ENCODE results near the gene SPOCK1.

The SPOCK1 gene

DNA sequence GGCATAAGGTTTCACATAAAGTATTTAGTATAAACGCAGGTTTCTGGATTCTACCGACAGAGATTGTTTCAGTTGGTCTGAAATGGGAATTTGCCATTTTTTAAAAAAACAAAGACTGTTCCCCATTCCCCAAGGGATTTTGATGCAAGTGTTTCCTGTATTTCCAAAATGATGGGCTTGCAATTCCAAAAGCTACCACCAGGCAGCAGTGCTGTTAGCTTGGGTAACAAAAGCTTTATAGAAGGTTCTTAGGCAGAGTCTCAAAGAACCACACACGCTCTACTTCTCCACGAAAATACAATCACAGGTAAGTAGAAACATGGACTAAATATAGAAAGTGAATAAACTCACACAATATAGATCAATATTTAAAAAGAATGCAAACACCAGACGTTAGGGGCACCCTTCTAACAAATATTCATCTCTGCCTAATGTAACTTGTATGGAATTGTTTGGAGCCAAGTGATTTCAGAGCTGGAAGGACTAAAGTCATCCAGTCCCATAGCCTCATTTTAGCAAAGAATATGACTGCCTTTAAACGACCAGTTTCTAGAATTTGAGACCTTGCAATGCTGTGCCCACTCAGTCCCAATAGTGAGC is 154.3 kb downstream of the SPOCK1 start:
- no peaks in the 10 kb centered on the region for H3K36me3 Mint-ChIP-seq (ENCODE audit: low read depth)
- no peaks in the 10 kb centered on the region for H3K9me3 Mint-ChIP-seq
- TF ChIP-seq CTCF (IDR thresholded peaks at IDR 0.05) = peak; percentile 88
- H3K4me3 Mint-ChIP-seq = no peak overlapping the region
- DNase-seq = peak; percentile 56
- H3K4me1 Mint-ChIP-seq = no peaks in the 10 kb centered on the region
- peaks cover 20% of the 10 kb centered on the region for H3K27me3 Mint-ChIP-seq (ENCODE audit: low read depth, poor library complexity)
- no peak overlapping the region for H3K27ac Mint-ChIP-seq

DNA sequence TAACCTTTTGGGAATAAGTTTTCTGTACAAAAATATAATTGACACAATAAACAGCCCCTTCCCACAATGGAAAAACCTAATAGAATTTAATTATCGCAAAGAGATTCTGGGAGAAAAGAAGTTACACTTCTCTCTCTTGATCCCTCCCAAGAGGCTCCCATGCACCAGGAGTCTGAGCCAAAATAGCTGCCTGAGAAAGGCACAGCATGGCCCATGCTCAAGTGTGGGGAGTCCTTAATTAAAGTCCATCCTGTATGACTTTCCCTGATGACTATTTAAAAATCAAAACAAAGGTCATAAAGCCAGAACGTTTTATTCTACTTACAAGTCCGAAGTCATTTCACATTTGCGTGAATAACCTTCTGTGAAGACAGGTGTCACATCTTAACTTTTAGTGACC is 155.1 kb downstream of the SPOCK1 start:
- Mint-ChIP-seq H3K36me3 (ENCODE audit: low read depth) (no peaks in the 10 kb centered on the region), H3K4me1 (no peaks in the 10 kb centered on the region), H3K9me3 (no peaks in the 10 kb centered on the region), H3K27ac (no peak overlapping the region), H3K4me3 (no peak overlapping the region), H3K27me3 (ENCODE audit: low read depth, poor library complexity) (peaks cover 16% of the 10 kb centered on the region)
- TF ChIP-seq CTCF (IDR thresholded peaks at IDR 0.05) = no peak
- DNase-seq = no peak

- Mint-ChIP-seq H3K4me3 (no peak overlapping the region), H3K9me3 (no peaks in the 10 kb centered on the region), H3K27ac (no peak overlapping the region), H3K27me3 (ENCODE audit: low read depth, poor library complexity) (peaks cover 16% of the 10 kb centered on the region), H3K36me3 (ENCODE audit: low read depth) (no peaks in the 10 kb centered on the region), H3K4me1 (no peaks in the 10 kb centered on the region)
- no peak for TF ChIP-seq CTCF (IDR thresholded peaks at IDR 0.05)
- DNase-seq = no peak
Observed at GRCh38 chr5:137342764-137343163, 156.4 kb downstream of the SPOCK1 start.

DNA sequence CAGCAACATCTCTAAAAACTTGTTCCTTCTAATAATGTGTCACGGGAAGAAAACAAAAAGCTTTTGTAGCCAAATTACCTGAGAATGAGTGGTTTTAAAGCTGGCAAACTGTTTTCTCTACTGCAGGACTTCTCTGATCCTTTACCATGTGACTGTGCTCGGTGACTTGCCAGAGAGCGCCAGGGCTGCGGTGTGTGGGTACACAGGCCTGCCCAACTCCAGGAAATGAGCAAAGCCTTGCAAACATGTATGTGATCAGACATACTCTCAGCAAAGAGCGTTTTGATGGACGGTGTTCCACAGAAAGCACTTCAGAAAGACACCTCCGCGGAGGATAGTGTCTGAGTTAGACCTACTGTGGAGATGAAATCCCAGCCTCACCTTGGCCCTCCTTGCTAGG is 157.3 kb downstream of the SPOCK1 start:
- no peak for DNase-seq
- H3K9me3 Mint-ChIP-seq = no peaks in the 10 kb centered on the region
- H3K36me3 Mint-ChIP-seq (ENCODE audit: low read depth) = no peaks in the 10 kb centered on the region
- no peak overlapping the region for H3K4me3 Mint-ChIP-seq
- TF ChIP-seq CTCF (IDR thresholded peaks at IDR 0.05) = no peak
- H3K27me3 Mint-ChIP-seq (ENCODE audit: low read depth, poor library complexity) = peaks cover 16% of the 10 kb centered on the region
- no peaks in the 10 kb centered on the region for H3K4me1 Mint-ChIP-seq
- H3K27ac Mint-ChIP-seq = no peak overlapping the region

GRCh38 chr5:137340881-137341280 is 158.2 kb downstream of the SPOCK1 start:
- H3K27me3 Mint-ChIP-seq (ENCODE audit: low read depth, poor library complexity) = peaks cover 18% of the 10 kb centered on the region
- no peaks in the 10 kb centered on the region for H3K4me1 Mint-ChIP-seq
- no peak overlapping the region for H3K27ac Mint-ChIP-seq
- no peak overlapping the region for H3K4me3 Mint-ChIP-seq
- TF ChIP-seq CTCF (IDR thresholded peaks at IDR 0.05) = no peak
- no peaks in the 10 kb centered on the region for H3K36me3 Mint-ChIP-seq (ENCODE audit: low read depth)
- H3K9me3 Mint-ChIP-seq = no peaks in the 10 kb centered on the region
- DNase-seq = no peak

DNA sequence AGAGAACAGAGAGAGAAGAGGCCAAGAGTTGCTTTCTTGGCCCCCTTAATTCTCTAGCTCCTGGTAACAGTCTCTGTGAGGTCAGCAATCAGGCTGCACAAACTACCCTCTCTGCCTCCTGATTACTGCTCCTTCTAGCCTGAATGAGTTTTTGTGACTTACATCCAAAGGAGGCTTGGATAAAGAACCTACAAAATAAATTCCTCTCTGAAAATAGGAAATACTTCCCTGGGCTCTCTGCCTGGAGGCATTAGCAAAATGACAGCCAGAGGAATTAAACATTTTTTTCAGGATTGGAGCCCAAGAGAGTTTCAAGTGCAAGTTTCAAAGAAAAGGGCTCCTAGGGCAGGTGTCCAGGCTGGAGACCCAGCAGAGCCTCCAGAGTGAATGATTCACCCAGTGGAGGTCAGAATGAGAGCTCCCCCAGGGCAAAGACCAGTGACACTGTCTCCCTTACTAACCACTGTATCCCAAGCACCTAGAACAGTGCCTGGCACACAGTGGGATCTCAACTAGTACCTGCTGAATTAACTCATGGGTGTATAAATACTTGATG is 162.5 kb downstream of the SPOCK1 start:
- H3K27ac Mint-ChIP-seq = no peak overlapping the region
- H3K4me3 Mint-ChIP-seq = no peak overlapping the region
- no peaks in the 10 kb centered on the region for H3K9me3 Mint-ChIP-seq
- H3K4me1 Mint-ChIP-seq = no peaks in the 10 kb centered on the region
- no peak for DNase-seq
- no peak for TF ChIP-seq CTCF (IDR thresholded peaks at IDR 0.05)
- no peaks in the 10 kb centered on the region for H3K36me3 Mint-ChIP-seq (ENCODE audit: low read depth)
- peaks cover 10% of the 10 kb centered on the region for H3K27me3 Mint-ChIP-seq (ENCODE audit: low read depth, poor library complexity)

Measured in nephron progenitor cell (in vitro differentiated cells).